HCT116 (cell line): ENCODE measurements around the gene RNGTT. TPM values are rescaled to one million over a fixed set of nuclear protein-coding genes. Genes with fewer than 3 reads are reported as not detected.

Experiments
- ATAC-seq: fragments of 200-7000 bp; cut with Tn5 transposase; 2 replicates; pipeline ENCODE4 v1.9.1; 2020; ENCODE audit warnings: mild to moderate bottlenecking, moderate library complexity
- BruUV-seq: library from RNA; stranded (reverse); fragments of 400-500 nt; replicated peaks from 2 replicates; lab custom pipeline; 2021; lab: Mats Ljungman, UMichigan
- CTCF ChIA-PET: fragments of 300-600 bp; sonication (Branson Sonifier 250); formaldehyde crosslinking; loops from one replicate; lab custom pipeline; 2021; ENCODE audit warnings: antibody characterized with exemption; lab: Charles Lee
- POLR2A ChIA-PET: fragments of 300-600, 350-600 bp; sonication (Branson Sonifier 250); formaldehyde crosslinking; loops from one replicate; lab custom pipeline; 2021; ENCODE audit warnings: antibody characterized with exemption; lab: Charles Lee
- RAD21 ChIA-PET, 2 experiments: fragments of 300-600 bp; sonication (Branson Sonifier 250); formaldehyde crosslinking; loops; one replicate each; lab custom pipeline; 2023; ENCODE audit warnings: low total read pairs in 2 of 2; ENCODE audit not compliant: uncharacterized antibody in 2 of 2, unreplicated experiment in 2 of 2, low non-redundant PET in 1 of 2; lab: Charles Lee
- DNase-seq: peaks from one replicate; pipeline ENCODE4 v3.0.0-alpha.2; 2010; ENCODE audit warnings: low read depth, low spot score
- H2AFZ ChIP-seq: fragments of 200-600 bp; shearing (Covaris generic), sonication (generic); 2 replicates; pipeline ENCODE4 v1.6.1; 2017; ENCODE audit warnings: low read depth, mixed run types, mixed read lengths, antibody characterized with exemption, low read length; ENCODE audit not compliant: poor library complexity, severe bottlenecking
- H3K27ac ChIP-seq: 2 replicates; pipeline ENCODE4 v1.5.1; 2012; ENCODE audit warnings: low read depth, low read length
- H3K27me3 ChIP-seq: fragments of 200-600 bp; sonication (generic); 2 replicates; pipeline ENCODE4 v1.6.1; 2016; ENCODE audit warnings: mixed run types, low read length, mixed read lengths; ENCODE audit not compliant: insufficient read depth
- H3K36me3 ChIP-seq, 2 experiments: fragments of 200-500 bp in 1 of 2; fragments of 200-600 bp in 1 of 2; sonication (Bioruptor generic) in 1 of 2; sonication (generic) in 1 of 2; 2 replicates each; pipeline versions ENCODE4 v1.5.1 to v1.6.1; 2014 to 2016; ENCODE audit warnings: low read length in 2 of 2, inconsistent platforms in 1 of 2, mixed read lengths in 1 of 2, mixed run types in 1 of 2; ENCODE audit not compliant: insufficient read depth in 2 of 2, control insufficient read depth in 1 of 2
- H3K4me1 ChIP-seq, 2 experiments: fragments of 200-600 bp in 1 of 2; sonication (generic) in 1 of 2; 2 replicates each; pipeline versions ENCODE4 v1.5.1 to v1.6.1; 2012 to 2017; ENCODE audit warnings: low read length in 2 of 2, inconsistent platforms in 1 of 2, mild to moderate bottlenecking in 1 of 2, mixed read lengths in 1 of 2, mixed run types in 1 of 2, moderate library complexity in 1 of 2; ENCODE audit not compliant: insufficient read depth in 2 of 2, control insufficient read depth in 1 of 2
- H3K4me2 ChIP-seq: fragments of 200-600 bp; sonication (generic); 2 replicates; pipeline ENCODE4 v1.6.1; 2017; ENCODE audit warnings: mixed run types, low read length, mixed read lengths
- H3K4me3 ChIP-seq, 2 experiments: fragments of 200-600 bp in 1 of 2; sonication (generic) in 1 of 2; replicated peaks in 1 of 2; 2 replicates each; pipeline ENCODE4 v1.5.1; 2011 to 2016; ENCODE audit warnings: low read length in 2 of 2, control low read depth in 1 of 2, low read depth in 1 of 2, mild to moderate bottlenecking in 1 of 2, mixed read lengths in 1 of 2, mixed run types in 1 of 2
- H3K79me2 ChIP-seq: fragments of 200-600 bp; sonication (generic); 2 replicates; pipeline ENCODE4 v1.6.1; 2017; ENCODE audit warnings: mild to moderate bottlenecking, mixed run types, low read length, moderate library complexity, mixed read lengths; ENCODE audit not compliant: insufficient read depth
- H3K9ac ChIP-seq: fragments of 200-600 bp; sonication (generic); 2 replicates; pipeline ENCODE4 v1.6.1; 2016; ENCODE audit warnings: low read length, mixed read lengths
- H3K9me2 ChIP-seq: fragments of 200-600 bp; sonication (generic), shearing (Covaris generic); 2 replicates; pipeline ENCODE4 v1.6.1; 2017; ENCODE audit warnings: mixed run types, mild to moderate bottlenecking, moderate library complexity; ENCODE audit not compliant: insufficient read depth
- H3K9me3 ChIP-seq, 2 experiments: fragments of 200-500 bp in 1 of 2; fragments of 200-600 bp in 1 of 2; sonication (Bioruptor generic) in 1 of 2; sonication (generic) in 1 of 2; 2 replicates each; pipeline ENCODE4 v1.6.1; 2014 to 2017; ENCODE audit warnings: low read length in 2 of 2, mixed read lengths in 2 of 2, inconsistent platforms in 1 of 2, low read depth in 1 of 2, mild to moderate bottlenecking in 1 of 2, mixed run types in 1 of 2, moderate library complexity in 1 of 2; ENCODE audit not compliant: control insufficient read depth in 1 of 2, insufficient read depth in 1 of 2
- H4K20me1 ChIP-seq: fragments of 200-600 bp; sonication (generic), shearing (Covaris generic); 2 replicates; pipeline ENCODE4 v1.6.1; 2017; ENCODE audit warnings: mixed run types, mild to moderate bottlenecking, moderate library complexity; ENCODE audit not compliant: insufficient read depth
- POLR2A ChIP-seq: IDR thresholded peaks from 2 replicates; pipeline ENCODE4 v1.7.0; 2011; ENCODE audit warnings: borderline replicate concordance; ENCODE audit not compliant: insufficient read depth, insufficient read length; ENCODE audit errors: extremely low read depth
- RAD21 ChIP-seq: IDR thresholded peaks from 2 replicates; pipeline ENCODE4 v1.6.1; 2012; ENCODE audit warnings: low read depth, mild to moderate bottlenecking
- REST ChIP-seq: IDR thresholded peaks from 2 replicates; pipeline ENCODE4 v1.6.1; 2012; ENCODE audit warnings: low read depth
- SIN3A ChIP-seq: IDR thresholded peaks from 2 replicates; pipeline ENCODE4 v1.6.1; 2012; ENCODE audit warnings: low read depth
- TCF7L2 ChIP-seq: IDR thresholded peaks from 2 replicates; pipeline ENCODE4 v1.7.0; 2011; ENCODE audit warnings: borderline replicate concordance, inconsistent platforms; ENCODE audit not compliant: insufficient read depth, insufficient read length; ENCODE audit errors: extremely low read depth
- YY1 ChIP-seq: IDR thresholded peaks from 2 replicates; pipeline ENCODE4 v1.6.1; 2011; ENCODE audit warnings: low read length, low read depth, moderate library complexity, mild to moderate bottlenecking; ENCODE audit not compliant: insufficient replicate concordance; ENCODE audit errors: extremely low read depth
- ZBTB33 ChIP-seq: IDR thresholded peaks from 2 replicates; pipeline ENCODE4 v1.6.1; 2011; ENCODE audit warnings: mild to moderate bottlenecking, low read length, moderate library complexity; ENCODE audit not compliant: insufficient replicate concordance; ENCODE audit errors: extremely low read depth
- ZNF274 ChIP-seq: fragments of 200-500 bp; sonication (Bioruptor generic); IDR thresholded peaks from 2 replicates; pipeline ENCODE4 v1.6.1; 2014; ENCODE audit warnings: mild to moderate bottlenecking, low read depth, low read length, inconsistent platforms
- intact Hi-C: fragments of 100-400 bp; cut with micrococcal nuclease; formaldehyde crosslinking; loops from 2 replicates; pipeline ENCODE4 v1.10.0; 2022
- total RNA-seq: library from RNA; stranded (reverse); gene quantifications from one replicate; pipeline ENCODE4 v1.2.1, GENCODE V29; 2021; ENCODE audit not compliant: unreplicated experiment

Gene RNGTT
- total RNA-seq, 1 experiment from 2014 or later = 23.0 TPM

DNA sequence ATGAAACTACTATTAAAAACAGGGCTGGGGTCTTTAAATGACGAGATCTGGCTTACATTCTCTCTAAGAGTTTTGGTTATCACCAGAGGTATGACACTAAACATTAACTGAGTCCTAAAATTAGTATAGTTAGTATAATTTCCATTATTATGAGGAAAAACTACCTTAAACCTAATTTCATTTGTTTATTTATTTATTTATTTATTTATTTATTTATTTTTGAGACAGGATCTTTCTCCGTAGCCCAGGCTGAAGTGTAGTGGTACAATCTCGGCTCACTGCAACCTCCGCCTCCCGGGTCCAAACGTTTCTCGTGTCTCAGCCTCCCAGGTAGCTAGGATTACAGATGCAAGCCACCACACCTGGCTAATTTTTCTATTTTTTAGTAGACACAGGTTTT is 85.5 kb downstream of the RNGTT start:
- DNase-seq (no peak), ATAC-seq (no peak)
- H3K9ac ChIP-seq = no peak overlapping the region
- no peaks in the 10 kb centered on the region for H3K9me2 ChIP-seq
- no peak overlapping the region for H3K4me3 ChIP-seq
- no peaks in the 10 kb centered on the region for H3K27me3 ChIP-seq
- H4K20me1 ChIP-seq = no peaks in the 10 kb centered on the region
- no peaks in the 10 kb centered on the region; the same call in 1 of the 2 replicates for H3K79me2 ChIP-seq
- BruUV-seq = no TSS peak
- H3K4me2 ChIP-seq = no peak overlapping the region
- H2AFZ ChIP-seq = no peak overlapping the region
- ChIA-PET CTCF (no interaction called here), POLR2A (no interaction called here), RAD21 (no interaction called here)
- H3K9me3 ChIP-seq = no peaks in the 10 kb centered on the region
- TF ChIP-seq ZNF274 (no peak), TCF7L2 (no peak), RAD21 (no peak), ZBTB33 (no peak), POLR2A (no peak), REST (no peak), SIN3A (no peak), YY1 (no peak)
- no peak overlapping the region for H3K27ac ChIP-seq
- H3K4me1 ChIP-seq = no peaks in the 10 kb centered on the region
- H3K36me3 ChIP-seq = no peaks in the 10 kb centered on the region
- intact Hi-C loops = loop anchor here (10.0 kb wide), 1 partner anchor 1743 kb away; no protein-coding TSS in a partner anchor
